ENCODE results near the gene PRSS22.

DNA sequence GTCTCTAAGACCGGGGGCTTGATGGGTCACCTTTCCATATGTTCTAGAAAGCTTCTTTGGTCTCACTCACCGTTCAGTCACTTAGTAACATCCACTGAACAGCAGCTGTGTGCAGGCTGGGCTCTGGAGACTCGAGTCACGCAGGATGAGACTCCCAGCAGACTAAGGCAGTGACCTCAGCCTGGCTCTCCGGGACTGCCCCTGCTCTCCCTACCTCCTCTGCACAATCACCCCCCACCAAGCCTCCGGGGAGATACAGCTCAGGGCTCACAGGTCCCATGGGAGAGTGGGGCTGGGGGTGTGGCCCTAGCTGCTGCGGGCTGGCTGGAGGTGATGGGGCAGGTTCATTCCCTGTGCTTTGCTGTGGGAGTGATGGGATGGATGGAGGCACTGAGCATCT, 39.1 kb upstream of the PRSS22 start:
- TF ChIP-seq CTCF (conservative IDR thresholded peaks at IDR 0.05; ENCODE audit: low read length) (no peak), EZH2phosphoT487 (IDR thresholded peaks at IDR 0.05; ENCODE audit: borderline replicate concordance) (no peak)
